Fibroblast of pulmonary artery (primary cell): ENCODE data around the gene LRRC4C.

ENCODE experiments used
- DNase-seq: peaks from one replicate; pipeline ENCODE4 v3.0.0-alpha.2; 2010; ENCODE audit warnings: low read depth
- H3K4me3 ChIP-seq: replicated peaks from 2 replicates; pipeline ENCODE4 v1.5.1; 2011; ENCODE audit warnings: low read depth, mild to moderate bottlenecking, control low read depth, low read length, moderate library complexity
- TF ChIP-seq, protein P1 (sequence below): IDR thresholded peaks from 2 replicates; pipeline ENCODE4 v1.5.1; 2011; ENCODE audit warnings: mild to moderate bottlenecking, control low read depth, low read length, inconsistent platforms; ENCODE audit errors: missing control alignments

Gene LRRC4C

GRCh38 chr11:41177791-41178190 is 281.7 kb downstream of the LRRC4C start:
- no peak for DNase-seq
- TF ChIP-seq, protein P1, sequence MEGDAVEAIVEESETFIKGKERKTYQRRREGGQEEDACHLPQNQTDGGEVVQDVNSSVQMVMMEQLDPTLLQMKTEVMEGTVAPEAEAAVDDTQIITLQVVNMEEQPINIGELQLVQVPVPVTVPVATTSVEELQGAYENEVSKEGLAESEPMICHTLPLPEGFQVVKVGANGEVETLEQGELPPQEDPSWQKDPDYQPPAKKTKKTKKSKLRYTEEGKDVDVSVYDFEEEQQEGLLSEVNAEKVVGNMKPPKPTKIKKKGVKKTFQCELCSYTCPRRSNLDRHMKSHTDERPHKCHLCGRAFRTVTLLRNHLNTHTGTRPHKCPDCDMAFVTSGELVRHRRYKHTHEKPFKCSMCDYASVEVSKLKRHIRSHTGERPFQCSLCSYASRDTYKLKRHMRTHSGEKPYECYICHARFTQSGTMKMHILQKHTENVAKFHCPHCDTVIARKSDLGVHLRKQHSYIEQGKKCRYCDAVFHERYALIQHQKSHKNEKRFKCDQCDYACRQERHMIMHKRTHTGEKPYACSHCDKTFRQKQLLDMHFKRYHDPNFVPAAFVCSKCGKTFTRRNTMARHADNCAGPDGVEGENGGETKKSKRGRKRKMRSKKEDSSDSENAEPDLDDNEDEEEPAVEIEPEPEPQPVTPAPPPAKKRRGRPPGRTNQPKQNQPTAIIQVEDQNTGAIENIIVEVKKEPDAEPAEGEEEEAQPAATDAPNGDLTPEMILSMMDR = no peak
- H3K4me3 ChIP-seq = no peak overlapping the region

DNA sequence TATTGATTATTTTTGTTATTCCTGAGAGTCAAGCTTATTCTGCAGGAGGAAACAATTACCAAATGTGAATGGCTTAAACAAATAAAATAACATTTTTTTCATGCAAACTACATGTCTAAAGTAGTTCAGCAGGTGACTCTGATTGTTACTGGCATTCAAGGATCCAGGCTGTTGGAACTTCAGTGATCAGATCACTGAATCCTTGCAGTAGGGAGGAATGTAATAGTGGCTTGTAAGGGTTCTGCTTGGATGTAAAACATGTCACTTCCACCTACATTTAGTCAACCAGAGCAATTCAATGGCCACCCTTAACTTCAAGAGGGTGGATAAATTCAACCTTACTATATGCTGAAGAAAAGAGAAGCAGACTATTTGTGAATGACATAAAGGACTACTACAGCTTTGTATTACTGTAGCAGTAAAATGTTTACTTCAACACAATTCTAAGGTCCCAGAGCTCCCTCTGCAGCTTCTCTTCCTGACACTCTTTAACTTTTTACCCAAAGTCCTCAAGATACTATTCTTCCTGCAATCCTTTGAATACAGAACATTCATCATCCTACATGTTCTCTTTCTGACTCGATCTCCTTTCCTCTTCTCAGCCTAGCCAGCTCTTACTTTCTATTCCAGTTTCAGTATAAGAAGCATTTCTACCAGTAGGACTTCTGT is 284.0 kb downstream of the LRRC4C start:
- DNase-seq = no peak
- no peak overlapping the region for H3K4me3 ChIP-seq
- TF ChIP-seq, protein P1 = no peak

- H3K4me3 ChIP-seq = no peak overlapping the region
- DNase-seq = no peak
These were observed 313.1 kb downstream of the LRRC4C start for GRCh38 chr11:41146326-41146725.

GRCh38 chr11:41145420-41145819 is 314.0 kb downstream of the LRRC4C start:
- DNase-seq = no peak
- TF ChIP-seq, protein P1 = no peak
- no peak overlapping the region for H3K4me3 ChIP-seq

More at GRCh38 chr11:41146326-41146725, 313.1 kb downstream of the LRRC4C start:
- TF ChIP-seq, protein P1 = no peak

- H3K4me3 ChIP-seq = no peak overlapping the region
- TF ChIP-seq, protein P1 = no peak
- DNase-seq = no peak
These were observed 324.5 kb downstream of the LRRC4C start for GRCh38 chr11:41134971-41135370.

- H3K4me3 ChIP-seq = no peak overlapping the region
- TF ChIP-seq, protein P1 = no peak
- DNase-seq = no peak
These were observed 326.4 kb downstream of the LRRC4C start for GRCh38 chr11:41133023-41133422.

DNA sequence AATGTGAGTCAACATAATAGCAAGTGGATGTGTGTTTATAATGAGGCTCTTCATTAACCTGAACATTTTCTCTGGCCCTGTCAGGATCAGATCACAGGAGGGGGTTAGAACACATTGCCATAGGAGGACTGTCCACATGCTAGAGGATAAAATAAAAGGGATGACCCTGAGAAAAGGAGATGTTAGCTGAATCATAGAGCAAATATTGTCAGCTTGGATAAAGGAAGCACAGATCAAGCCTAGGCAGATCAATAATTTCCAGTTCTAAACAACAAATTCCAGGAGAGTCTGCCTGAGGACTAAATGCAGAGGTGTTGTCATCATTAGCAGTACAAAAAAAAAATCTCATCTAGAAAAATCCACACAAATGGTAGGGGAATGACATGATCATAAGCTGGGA is 337.9 kb downstream of the LRRC4C start:
- no peak for DNase-seq
- H3K4me3 ChIP-seq = no peak overlapping the region
- TF ChIP-seq, protein P1 = no peak
